HEK293 (cell line): ENCODE results near the gene FOXJ2.

Experiments used
- CTCF ChIA-PET: fragments of 350-600 bp; formaldehyde crosslinking; extraction: SDS; loops from one replicate; lab custom pipeline; 2021; ENCODE audit warnings: antibody characterized with exemption; lab: Yijun Ruan, JAX
- POLR2A ChIA-PET: fragments of 300-600 bp; formaldehyde crosslinking; extraction: SDS; loops from one replicate; lab custom pipeline; 2020; ENCODE audit warnings: antibody characterized with exemption, inconsistent platforms; lab: Yijun Ruan, JAX
- H3K27ac ChIP-seq: fragments of 200-500 bp; sonication (Bioruptor generic); 2 replicates; pipeline ENCODE4 v1.5.1; 2014; ENCODE audit warnings: low read depth, low read length, control low read depth, inconsistent platforms; ENCODE audit errors: extremely low read depth
- H3K36me3 ChIP-seq, 2 experiments: fragments of 200-500 bp in 1 of 2; sonication (Bioruptor generic) in 1 of 2; 1 replicate in 1 of 2; 2 replicates in 1 of 2; pipeline ENCODE4 v1.5.1; 2014 to 2017; ENCODE audit warnings: inconsistent platforms in 2 of 2, low read length in 2 of 2; ENCODE audit not compliant: control insufficient read depth in 2 of 2, insufficient read depth in 1 of 2
- H3K4me1 ChIP-seq: fragments of 200-500 bp; sonication (Bioruptor generic); 2 replicates; pipeline ENCODE4 v1.5.1; 2014; ENCODE audit warnings: mild to moderate bottlenecking, low read length, inconsistent platforms; ENCODE audit not compliant: control insufficient read depth, insufficient read depth
- H3K4me3 ChIP-seq: 2 replicates; pipeline ENCODE4 v1.5.1; 2011; ENCODE audit warnings: low read depth, mild to moderate bottlenecking, control low read depth, low read length, moderate library complexity
- H3K9me3 ChIP-seq: fragments of 200-500 bp; sonication (Bioruptor generic); 2 replicates; pipeline ENCODE4 v1.5.1; 2014; ENCODE audit warnings: low read depth, low read length, inconsistent platforms; ENCODE audit not compliant: control insufficient read depth, insufficient read depth
- BCL6B ChIP-seq: fragments of 450-650 bp; formaldehyde crosslinking; IDR thresholded peaks from 2 replicates; pipeline ENCODE4 v1.5.1; 2017; ENCODE audit warnings: missing biosample characterization, missing genetic modification characterization
- CTCF ChIP-seq: fragments of 450-650 bp; formaldehyde crosslinking; IDR thresholded peaks from 2 replicates; pipeline ENCODE4 v1.5.1; 2016; ENCODE audit warnings: missing biosample characterization, missing genetic modification characterization
- EGR2 ChIP-seq: fragments of 450-650 bp; formaldehyde crosslinking; IDR thresholded peaks from 2 replicates; pipeline ENCODE4 v1.5.1; 2016; ENCODE audit warnings: low read depth, missing biosample characterization, missing genetic modification characterization
- KLF10 ChIP-seq: fragments of 450-650 bp; IDR thresholded peaks from 2 replicates; pipeline ENCODE4 v1.5.1; 2018; ENCODE audit warnings: missing biosample characterization, mild to moderate bottlenecking, missing genetic modification characterization
- OSR2 ChIP-seq: fragments of 450-650 bp; formaldehyde crosslinking; IDR thresholded peaks from 2 replicates; pipeline ENCODE4 v1.5.1; 2016; ENCODE audit warnings: missing biosample characterization, missing genetic modification characterization
- RBAK ChIP-seq: fragments of 450-650 bp; formaldehyde crosslinking; IDR thresholded peaks from 2 replicates; pipeline ENCODE4 v1.5.1; 2016; ENCODE audit warnings: missing biosample characterization, missing genetic modification characterization
- SALL2 ChIP-seq: fragments of 450-650 bp; formaldehyde crosslinking; IDR thresholded peaks from 2 replicates; pipeline ENCODE4 v1.5.0; 2017; ENCODE audit warnings: missing biosample characterization, mild to moderate bottlenecking, missing genetic modification characterization, borderline replicate concordance
- SP2 ChIP-seq: fragments of 450-650 bp; formaldehyde crosslinking; IDR thresholded peaks from 2 replicates; pipeline ENCODE4 v1.5.1; 2016; ENCODE audit warnings: missing biosample characterization, missing genetic modification characterization
- ZEB2 ChIP-seq: fragments of 450-650 bp; formaldehyde crosslinking; IDR thresholded peaks from 2 replicates; pipeline ENCODE4 v1.5.1; 2016; ENCODE audit warnings: missing biosample characterization, missing genetic modification characterization
- ZIC2 ChIP-seq: fragments of 450-650 bp; formaldehyde crosslinking; IDR thresholded peaks from 2 replicates; pipeline ENCODE4 v1.5.1; 2016; ENCODE audit warnings: missing biosample characterization, missing genetic modification characterization
- ZNF133 ChIP-seq: fragments of 450-650 bp; formaldehyde crosslinking; IDR thresholded peaks from 2 replicates; pipeline ENCODE4 v1.5.1; 2016; ENCODE audit warnings: missing biosample characterization, missing genetic modification characterization
- ZNF174 ChIP-seq: fragments of 450-650 bp; formaldehyde crosslinking; IDR thresholded peaks from 2 replicates; pipeline ENCODE4 v1.5.0; 2017; ENCODE audit warnings: missing biosample characterization, mild to moderate bottlenecking, missing genetic modification characterization
- ZNF2 ChIP-seq: fragments of 450-650 bp; formaldehyde crosslinking; IDR thresholded peaks from 2 replicates; pipeline ENCODE4 v1.5.1; 2016; ENCODE audit warnings: missing biosample characterization, missing genetic modification characterization
- ZNF248 ChIP-seq: fragments of 450-650 bp; formaldehyde crosslinking; IDR thresholded peaks from 2 replicates; pipeline ENCODE4 v1.5.1; 2017; ENCODE audit warnings: missing biosample characterization, missing genetic modification characterization
- ZNF354C ChIP-seq: fragments of 450-650 bp; formaldehyde crosslinking; IDR thresholded peaks from 2 replicates; pipeline ENCODE4 v1.5.1; 2016; ENCODE audit warnings: missing biosample characterization, missing genetic modification characterization, low read depth, borderline replicate concordance
- ZNF510 ChIP-seq: fragments of 450-650 bp; formaldehyde crosslinking; IDR thresholded peaks from 2 replicates; pipeline ENCODE4 v1.5.1; 2018; ENCODE audit warnings: mild to moderate bottlenecking, missing genetic modification characterization, missing biosample characterization; ENCODE audit not compliant: insufficient replicate concordance
- ZNF580 ChIP-seq: fragments of 450-650 bp; formaldehyde crosslinking; IDR thresholded peaks from 2 replicates; pipeline ENCODE4 v1.5.1; 2016; ENCODE audit warnings: missing biosample characterization, missing genetic modification characterization
- ZNF610 ChIP-seq: fragments of 450-650 bp; formaldehyde crosslinking; IDR thresholded peaks from 2 replicates; pipeline ENCODE4 v1.5.1; 2016; ENCODE audit warnings: missing biosample characterization, missing genetic modification characterization, borderline replicate concordance
- ZNF624 ChIP-seq: fragments of 450-650 bp; formaldehyde crosslinking; IDR thresholded peaks from 2 replicates; pipeline ENCODE4 v1.5.1; 2017; ENCODE audit warnings: missing biosample characterization, missing genetic modification characterization
- TF ChIP-seq, protein P1 (sequence below): fragments of 450-650 bp; formaldehyde crosslinking; IDR thresholded peaks from 2 replicates; pipeline ENCODE4 v1.5.1; 2016; ENCODE audit warnings: missing biosample characterization, missing genetic modification characterization

Gene FOXJ2

DNA sequence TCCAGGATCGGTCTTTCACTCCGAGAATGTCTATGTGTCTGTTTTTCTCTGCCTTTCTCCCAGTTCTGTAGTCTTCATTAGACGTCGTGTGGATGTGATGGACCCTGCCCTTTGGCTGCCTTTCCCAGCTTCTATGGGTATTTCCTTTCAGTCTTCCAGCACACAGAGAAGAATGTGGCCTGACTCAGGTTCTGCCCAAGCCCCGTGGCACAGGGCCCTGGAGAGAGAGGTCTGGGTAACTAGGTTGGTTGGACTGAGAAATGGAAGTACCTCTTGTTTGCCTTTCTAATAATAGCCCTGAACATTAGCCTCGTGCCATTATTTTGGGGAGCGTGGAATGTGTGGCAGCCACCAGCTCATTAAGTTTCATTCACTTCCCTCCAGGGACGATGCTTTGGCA is 3.8 kb downstream of the FOXJ2 start:
- Histone ChIP-seq H3K27ac (no peak overlapping the region), H3K9me3 (no peaks in the 10 kb centered on the region), H3K36me3 (peaks cover 8 to 13% of the 10 kb centered on the region in 2 experiments; a peak in 2 of 3 replicates), H3K4me3 (no peak overlapping the region), H3K4me1 (peaks cover 11% of the 10 kb centered on the region)
- ChIA-PET CTCF (interaction anchor here (0.6 to 3.7 kb wide), 4 partner anchors 9 to 199 kb away, joined by 3 to 29 read pairs (median 4); no protein-coding TSS in a partner anchor), POLR2A (interaction anchor here (1.3 kb wide), 1 partner anchor 9 kb away, joined by 3 read pairs; no protein-coding TSS in a partner anchor)
- no peak for TF ChIP-seq ZNF580 (tag by site-specific recombination)
- TF ChIP-seq, protein P1, sequence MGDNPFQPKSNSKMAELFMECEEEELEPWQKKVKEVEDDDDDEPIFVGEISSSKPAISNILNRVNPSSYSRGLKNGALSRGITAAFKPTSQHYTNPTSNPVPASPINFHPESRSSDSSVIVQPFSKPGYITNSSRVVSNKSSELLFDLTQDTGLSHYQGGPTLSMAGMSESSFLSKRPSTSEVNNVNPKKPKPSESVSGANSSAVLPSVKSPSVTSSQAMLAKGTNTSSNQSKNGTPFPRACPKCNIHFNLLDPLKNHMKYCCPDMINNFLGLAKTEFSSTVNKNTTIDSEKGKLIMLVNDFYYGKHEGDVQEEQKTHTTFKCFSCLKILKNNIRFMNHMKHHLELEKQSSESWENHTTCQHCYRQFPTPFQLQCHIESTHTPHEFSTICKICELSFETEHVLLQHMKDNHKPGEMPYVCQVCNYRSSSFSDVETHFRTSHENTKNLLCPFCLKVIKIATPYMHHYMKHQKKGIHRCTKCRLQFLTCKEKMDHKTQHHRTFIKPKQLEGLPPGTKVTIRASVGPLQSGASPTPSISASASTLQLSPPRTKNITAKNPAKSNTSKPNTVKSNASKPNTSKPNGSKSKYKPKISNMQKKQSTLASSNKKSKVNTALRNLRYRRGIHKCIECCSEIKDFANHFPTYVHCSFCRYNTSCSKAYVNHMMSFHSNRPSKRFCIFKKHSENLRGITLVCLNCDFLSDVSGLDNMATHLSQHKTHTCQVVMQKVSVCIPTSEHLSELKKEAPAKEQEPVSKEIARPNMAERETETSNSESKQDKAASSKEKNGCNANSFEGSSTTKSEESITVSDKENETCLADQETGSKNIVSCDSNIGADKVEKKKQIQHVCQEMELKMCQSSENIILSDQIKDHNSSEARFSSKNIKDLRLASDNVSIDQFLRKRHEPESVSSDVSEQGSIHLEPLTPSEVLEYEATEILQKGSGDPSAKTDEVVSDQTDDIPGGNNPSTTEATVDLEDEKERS (tag by site-specific recombination), result no peak
- TF ChIP-seq OSR2, result no peak
- no peak for TF ChIP-seq ZNF354C (tag by site-specific recombination)

- H3K27ac ChIP-seq, result no peak overlapping the region
- CTCF ChIA-PET, result interaction anchor here (0.6 to 4.0 kb wide), 5 partner anchors 9 to 198 kb away, joined by 3 to 29 read pairs (median 9); no protein-coding TSS in a partner anchor
- no peak overlapping the region for H3K4me3 ChIP-seq
- POLR2A ChIA-PET, result interaction anchor here (0.9 kb wide), 1 partner anchor 101 kb away, joined by 3 read pairs; the partner anchor contains the start of gene SLC2A3
- peaks cover 11 to 17% of the 10 kb centered on the region in 2 experiments for H3K36me3 ChIP-seq
- H3K4me1 ChIP-seq, result peaks cover 11% of the 10 kb centered on the region
- no peaks in the 10 kb centered on the region for H3K9me3 ChIP-seq
- TF ChIP-seq, protein P1 (tag by site-specific recombination), result no peak
- TF ChIP-seq ZNF248 (tag by site-specific recombination) (no peak), RBAK (tag by site-specific recombination) (no peak), KLF10 (no peak), ZNF174 (tag by site-specific recombination) (no peak), ZNF2 (tag by site-specific recombination) (no peak), ZIC2 (tag by site-specific recombination) (no peak), ZNF510 (tag by site-specific recombination) (no peak)
These were observed 4.6 kb downstream of the FOXJ2 start for GRCh38 chr12:8037046-8037663.

DNA sequence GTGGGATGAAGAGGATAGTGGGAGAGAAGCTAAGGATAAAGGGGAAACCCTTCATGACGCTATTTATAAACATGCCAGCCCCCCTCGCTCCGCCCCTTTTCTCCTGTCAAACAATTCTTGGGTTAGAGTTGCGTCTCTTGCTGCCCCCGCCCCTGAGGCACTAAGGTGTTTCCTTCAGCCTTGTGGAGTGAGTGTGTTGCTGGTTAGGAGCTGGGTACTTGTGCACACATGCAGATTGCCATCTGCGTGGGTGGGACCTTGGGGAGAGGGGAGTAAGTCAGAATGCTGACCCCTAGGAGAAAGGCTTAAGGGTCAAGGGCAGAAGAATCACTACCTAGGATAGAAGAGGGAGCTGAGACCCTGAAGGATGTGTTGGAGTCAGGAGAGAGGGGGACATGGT is 5.4 kb downstream of the FOXJ2 start:
- Histone ChIP-seq H3K27ac (no peak overlapping the region), H3K36me3 (peaks cover 16 to 23% of the 10 kb centered on the region in 2 experiments), H3K9me3 (no peaks in the 10 kb centered on the region), H3K4me3 (no peak overlapping the region), H3K4me1 (peaks cover 11% of the 10 kb centered on the region)
- POLR2A ChIA-PET, result interaction anchor here (0.9 to 1.6 kb wide), 2 partner anchors 10 to 102 kb away, joined by 3 to 12 read pairs; partner anchors contain the start of gene SLC2A3
- CTCF ChIA-PET, result interaction anchor here (0.8 to 4.0 kb wide), 6 partner anchors 9 to 352 kb away, joined by 3 to 23 read pairs (median 4); no protein-coding TSS in a partner anchor
- TF ChIP-seq SALL2, result no peak
- TF ChIP-seq ZNF610 (tag by site-specific recombination), result no peak
- no peak for TF ChIP-seq ZNF174 (tag by site-specific recombination)
- TF ChIP-seq CTCF, result no peak
- TF ChIP-seq EGR2 (tag by site-specific recombination), result peak; percentile 5; the same call in 1 of the 2 replicates
- TF ChIP-seq ZNF624, result no peak
- no peak for TF ChIP-seq ZNF133 (tag by site-specific recombination)
- no peak for TF ChIP-seq ZEB2
- TF ChIP-seq BCL6B (tag by site-specific recombination), result no peak
- TF ChIP-seq SP2 (tag by site-specific recombination), result peak; percentile 21; the same call in 1 of the 2 replicates
